ENCODE results near the gene CETN3.

CETN3 gene

GRCh38 chr5:90365328-90365727 is 44.2 kb downstream of the CETN3 start:
- H3K27ac ChIP-seq, result no peak overlapping the region
- TF ChIP-seq CTCF (conservative IDR thresholded peaks at IDR 0.05), result no peak

- no peak for TF ChIP-seq CTCF (conservative IDR thresholded peaks at IDR 0.05)
- no peak overlapping the region for H3K27ac ChIP-seq
Observed at GRCh38 chr5:90359073-90359920, 50.3 kb downstream of the CETN3 start.

GRCh38 chr5:90356622-90357021 is 52.9 kb downstream of the CETN3 start:
- no peak for TF ChIP-seq CTCF (conservative IDR thresholded peaks at IDR 0.05)

GRCh38 chr5:90356176-90356575 is 53.4 kb downstream of the CETN3 start:
- no peak overlapping the region for H3K27ac ChIP-seq
- TF ChIP-seq CTCF (conservative IDR thresholded peaks at IDR 0.05), result no peak

More at GRCh38 chr5:90356622-90357021, 52.9 kb downstream of the CETN3 start:
- H3K27ac ChIP-seq, result no peak overlapping the region

- H3K27ac ChIP-seq, result no peak overlapping the region
- TF ChIP-seq CTCF (conservative IDR thresholded peaks at IDR 0.05), result no peak
Observed at GRCh38 chr5:90355635-90356034, 53.9 kb downstream of the CETN3 start.

- no peak overlapping the region for H3K27ac ChIP-seq
- TF ChIP-seq CTCF (conservative IDR thresholded peaks at IDR 0.05), result no peak
Observed at GRCh38 chr5:90353254-90353653, 56.3 kb downstream of the CETN3 start.

GRCh38 chr5:90351101-90351500 is 58.5 kb downstream of the CETN3 start:
- TF ChIP-seq CTCF (conservative IDR thresholded peaks at IDR 0.05), result no peak

More at GRCh38 chr5:90351101-90351500, 58.5 kb downstream of the CETN3 start:
- no peak overlapping the region for H3K27ac ChIP-seq
